IMR-90 (cell line): ENCODE results near the gene SNCG. TPM values are rescaled to one million over a fixed set of nuclear protein-coding genes. Genes with fewer than 3 reads are reported as not detected.

Experiments
- ATAC-seq: fragments of 200-7000 bp; cut with Tn5 transposase; 2 replicates; pipeline ENCODE4 v1.9.1; 2020; ENCODE audit warnings: low read depth, mild to moderate bottlenecking, moderate library complexity
- BruUV-seq: library from RNA; stranded (reverse); fragments of 400-500 nt; replicated peaks from 2 replicates; lab custom pipeline; 2021; lab: Mats Ljungman, UMichigan
- CTCF ChIA-PET: fragments of 300-600 bp; formaldehyde crosslinking; extraction: SDS; loops from one replicate; lab custom pipeline; 2021; ENCODE audit warnings: antibody characterized with exemption; lab: Yijun Ruan, JAX
- POLR2A ChIA-PET: fragments of 300-600 bp; sonication (Branson Sonifier 250); formaldehyde crosslinking; loops from one replicate; lab custom pipeline; 2022; ENCODE audit warnings: antibody characterized with exemption; ENCODE audit not compliant: unreplicated experiment; lab: Charles Lee
- DNase-seq: peaks from one replicate; pipeline ENCODE4 v3.0.0; 2013
- H2AFZ ChIP-seq: replicated peaks from 2 replicates; pipeline ENCODE3; 2013; ENCODE audit warnings: low read length, mild to moderate bottlenecking; ENCODE audit not compliant: poor library complexity
- H2AK5ac ChIP-seq: 2 replicates; pipeline ENCODE4 v1.6.1; 2013; ENCODE audit warnings: low read depth, low read length, inconsistent platforms
- H2AK9ac ChIP-seq: replicated peaks from 2 replicates; pipeline ENCODE3; 2013; ENCODE audit warnings: mild to moderate bottlenecking, low read depth, low read length, moderate library complexity; ENCODE audit not compliant: poor library complexity
- H2BK120ac ChIP-seq: 2 replicates; pipeline ENCODE4 v1.6.1; 2013; ENCODE audit warnings: low read depth, low read length, inconsistent platforms
- H2BK15ac ChIP-seq: 3 replicates; pipeline ENCODE4 v1.6.1; 2013; ENCODE audit warnings: low read depth, low read length, inconsistent platforms
- H2BK20ac ChIP-seq: 2 replicates; pipeline ENCODE4 v1.6.1; 2013; ENCODE audit warnings: low read depth, mild to moderate bottlenecking, inconsistent platforms, low read length, moderate library complexity
- H2BK5ac ChIP-seq: 2 replicates; pipeline ENCODE4 v1.6.1; 2013; ENCODE audit warnings: mild to moderate bottlenecking, low read depth, low read length, inconsistent platforms; ENCODE audit not compliant: poor library complexity, severe bottlenecking
- H3K14ac ChIP-seq: replicated peaks from 2 replicates; pipeline ENCODE4 v1.6.1; 2013; ENCODE audit warnings: low read depth, low read length, inconsistent platforms
- H3K18ac ChIP-seq: 2 replicates; pipeline ENCODE4 v1.6.1; 2013; ENCODE audit warnings: low read depth, low read length, control low read depth
- H3K23ac ChIP-seq: 2 replicates; pipeline ENCODE4 v1.6.1; 2013; ENCODE audit warnings: low read depth, low read length, inconsistent platforms
- H3K27ac ChIP-seq: 2 replicates; pipeline ENCODE4 v1.5.1; 2013; ENCODE audit warnings: mild to moderate bottlenecking, control low read depth, low read length; ENCODE audit not compliant: insufficient read depth
- H3K27me3 ChIP-seq: 2 replicates; pipeline ENCODE4 v1.6.1; 2013; ENCODE audit warnings: low read length; ENCODE audit not compliant: control insufficient read depth, insufficient read depth
- H3K36me3 ChIP-seq: 2 replicates; pipeline ENCODE4 v1.6.1; 2013; ENCODE audit warnings: low read length, mixed read lengths; ENCODE audit not compliant: control insufficient read depth, insufficient read depth
- H3K4ac ChIP-seq: 2 replicates; pipeline ENCODE4 v1.6.1; 2013; ENCODE audit warnings: low read depth, low read length, inconsistent platforms
- H3K4me1 ChIP-seq: 2 replicates; pipeline ENCODE4 v1.6.1; 2013; ENCODE audit warnings: low read length, mixed read lengths; ENCODE audit not compliant: control insufficient read depth, insufficient read depth
- H3K4me2 ChIP-seq: 2 replicates; pipeline ENCODE4 v1.6.1; 2013; ENCODE audit warnings: low read depth, mild to moderate bottlenecking, control low read depth, low read length, moderate library complexity
- H3K4me3 ChIP-seq: 2 replicates; pipeline ENCODE4 v1.5.1; 2013; ENCODE audit warnings: low read depth, mild to moderate bottlenecking, control low read depth, low read length, moderate library complexity; ENCODE audit not compliant: insufficient read depth
- H3K56ac ChIP-seq: 2 replicates; pipeline ENCODE4 v1.6.1; 2013; ENCODE audit warnings: low read length, inconsistent platforms; ENCODE audit not compliant: insufficient read depth; ENCODE audit errors: extremely low read depth
- H3K79me1 ChIP-seq, 2 experiments: 2 replicates each; pipeline ENCODE4 v1.6.1; 2013; ENCODE audit warnings: low read length in 2 of 2, inconsistent platforms in 1 of 2, low read depth in 1 of 2
- H3K9ac ChIP-seq: 2 replicates; pipeline ENCODE4 v1.6.1; 2013; ENCODE audit warnings: low read depth, low read length, control low read depth
- H3K9me1 ChIP-seq: 2 replicates; pipeline ENCODE4 v1.6.1; 2013; ENCODE audit warnings: low read length, inconsistent platforms; ENCODE audit not compliant: insufficient read depth
- H3K9me3 ChIP-seq: 2 replicates; pipeline ENCODE4 v1.6.1; 2013; ENCODE audit warnings: low read length; ENCODE audit not compliant: control insufficient read depth, insufficient read depth
- H4K20me1 ChIP-seq: 2 replicates; pipeline ENCODE4 v1.6.1; 2013; ENCODE audit warnings: low read length, inconsistent platforms; ENCODE audit not compliant: insufficient read depth
- H4K5ac ChIP-seq: 2 replicates; pipeline ENCODE4 v1.6.1; 2013; ENCODE audit warnings: mild to moderate bottlenecking, low read depth, low read length, control low read depth
- H4K8ac ChIP-seq, 2 experiments: 2 replicates each; pipeline ENCODE4 v1.6.1; 2013; ENCODE audit warnings: low read depth in 2 of 2, low read length in 2 of 2, control low read depth in 1 of 2, inconsistent platforms in 1 of 2
- H4K91ac ChIP-seq: 2 replicates; pipeline ENCODE4 v1.6.1; 2013; ENCODE audit warnings: low read depth, low read length, inconsistent platforms; ENCODE audit not compliant: insufficient read depth
- FOS ChIP-seq: fragments of 150-350 bp; IDR thresholded peaks from 2 replicates; pipeline ENCODE4 v1.6.1; 2016; ENCODE audit warnings: low read depth, low read length
- RCOR1 ChIP-seq: IDR thresholded peaks from 2 replicates; pipeline ENCODE4 v1.6.1; 2012; ENCODE audit warnings: mild to moderate bottlenecking, low read length, improper control_type of control experiment; ENCODE audit not compliant: insufficient replicate concordance
- USF2 ChIP-seq: fragments of 150-350 bp; IDR thresholded peaks from 2 replicates; pipeline ENCODE4 v1.6.1; 2017; ENCODE audit warnings: mild to moderate bottlenecking, antibody characterized with exemption, low read length, low read depth
- WGBS, 2 experiments: methylation state at CpG; one replicate each; pipeline versions ENCODE4 v1.1.5 to v1.1.7; 2013; ENCODE audit warnings: missing lambda C conversion rate in 2 of 2; ENCODE audit not compliant: insufficient read length in 1 of 2; ENCODE audit errors: extremely low coverage in 2 of 2; 5-methylcytosine and 5-hydroxymethylcytosine counted together
- dilution Hi-C: fragments of 300-500 bp; cut with HindIII; formaldehyde crosslinking; loops from one replicate; pipeline ENCODE4 v1.14.3; 2018; ENCODE audit warnings: low sequenced_read_pairs; ENCODE audit not compliant: unreplicated experiment
- in situ Hi-C: fragments of 300-500 bp; cut with MboI; formaldehyde crosslinking; loops from 3 replicates; pipeline ENCODE4 v1.14.3; 2019; ENCODE audit warnings: low sequenced_read_pairs, inconsistent platforms, mixed read lengths
- intact Hi-C: fragments of 100-400 bp; cut with micrococcal nuclease; formaldehyde crosslinking; loops from 2 replicates; pipeline ENCODE4 v1.10.0; 2022
- polyA plus RNA-seq, 3 experiments: library from polyadenylated mRNA; depleted of rRNA; stranded (reverse); fragments of >200 nt; gene quantifications; 2 replicates each; pipeline ENCODE4 v1.2.3, GENCODE V29; 2012; ENCODE audit warnings: low replicate concordance in 1 of 3
- total RNA-seq: library from RNA; depleted of rRNA; stranded (reverse); fragments of >200 nt; gene quantifications from 2 replicates; pipeline ENCODE4 v1.2.3, GENCODE V29; 2012

The SNCG gene
- total and polyA plus RNA-seq, 2 of the 4 experiments (the other 2 are of a cell fraction), result 10.6 to 19.0 TPM

- TF ChIP-seq RCOR1, result no peak
- no peak for TF ChIP-seq USF2
- TF ChIP-seq FOS, result no peak
- ChIA-PET CTCF (no interaction called here), POLR2A (no interaction called here)
- ATAC-seq (no peak), DNase-seq (no peak)
- Histone ChIP-seq H3K18ac (no peak overlapping the region), H3K14ac (no peak overlapping the region), H3K56ac (no peak overlapping the region), H2AK5ac (no peak overlapping the region), H3K4ac (no peak overlapping the region), H4K5ac (no peak overlapping the region), H3K27ac (no peak overlapping the region), H2BK20ac (no peak overlapping the region), H2BK120ac (no peak overlapping the region), H2AK9ac (no peak overlapping the region), H3K4me3 (no peak overlapping the region), H2BK15ac (no peak overlapping the region), H3K9me1 (peaks cover 8% of the 10 kb centered on the region; the same call in 1 of the 2 replicates), H4K8ac (no peak overlapping the region), H3K4me2 (no peak overlapping the region), H4K91ac (no peak overlapping the region), H2AFZ (no peak overlapping the region), H3K36me3 (no peaks in the 10 kb centered on the region), H3K9ac (no peak overlapping the region), H3K27me3 (no peaks in the 10 kb centered on the region), H2BK5ac (no peak overlapping the region), H3K23ac (no peak overlapping the region), H4K20me1 (no peaks in the 10 kb centered on the region), H3K9me3 (no peaks in the 10 kb centered on the region), H3K4me1 (peaks cover 11% of the 10 kb centered on the region), H3K79me1 (0 out of 4 replicates have a peak, but pooled peaks cover 0 to 3% of the 10 kb centered on the region in 2 experiments)
- no CpG with 5 or more reads among the region's 5 CpGs for WGBS, 2 experiments
- no TSS peak for BruUV-seq
- intact Hi-C loops, result no loop called here
- dilution Hi-C loops, result no loop called here
- in situ Hi-C loops, result no loop called here
Observed at GRCh38 chr10:86976362-86977056, 18.1 kb downstream of the SNCG start.
